Esophagus squamous epithelium (tissue), 4 donors: ENCODE data around the gene GAP43.

Experiments used
- POLR2A ChIP-seq, 4 donors: fragments of 450-650 bp; IDR thresholded peaks; one replicate each; pipeline ENCODE4 v1.6.1; 2017; ENCODE audit warnings: antibody characterized with exemption in 4 of 4, mild to moderate bottlenecking in 4 of 4, moderate library complexity in 3 of 4
- TF ChIP-seq, protein P1 (sequence below), 6 experiments: fragments of 450-650 bp in 4 of 6; fragments of 200-600 bp in 2 of 6; sonication (generic) in 2 of 6; IDR thresholded peaks; one replicate each; pipeline ENCODE4 v1.5.1; 2016 to 2019; ENCODE audit warnings: antibody characterized with exemption in 6 of 6, mild to moderate bottlenecking in 4 of 6, moderate library complexity in 4 of 6

DNA sequence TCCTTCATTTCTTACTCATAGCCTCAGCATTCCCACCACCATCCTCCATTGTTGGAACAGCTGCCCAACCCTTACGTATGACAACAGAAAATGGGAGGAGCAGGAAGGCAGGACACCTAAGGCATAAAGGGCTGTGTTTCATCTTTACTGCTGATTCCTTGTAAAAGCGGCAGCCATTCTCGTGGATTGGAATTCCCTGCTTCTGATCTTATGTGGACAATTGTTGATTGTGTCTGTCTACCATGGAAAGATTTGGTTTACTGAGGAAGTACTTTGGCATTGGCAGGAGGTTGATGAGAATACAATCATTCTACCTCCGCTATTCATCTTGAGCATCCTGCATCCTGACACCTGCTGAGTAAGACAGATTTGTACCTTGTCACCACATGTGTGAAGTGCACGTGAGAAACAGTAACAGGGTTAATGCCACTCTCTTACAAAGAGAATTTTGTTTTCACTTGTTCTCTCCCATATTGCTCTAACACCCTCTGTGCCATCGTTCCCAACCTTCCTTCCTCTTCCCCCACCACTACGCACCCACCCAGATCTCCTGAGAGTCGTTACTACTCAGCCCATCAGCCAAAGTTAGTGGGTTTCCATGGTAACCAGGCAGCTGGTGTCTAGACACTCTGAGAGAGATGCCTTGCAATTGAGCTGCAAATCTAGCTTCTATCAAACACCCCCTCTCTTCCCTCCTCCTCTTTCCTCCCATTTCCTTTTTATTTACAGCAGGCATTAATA, 75.7 kb downstream of the GAP43 start:
- TF ChIP-seq, protein P1, sequence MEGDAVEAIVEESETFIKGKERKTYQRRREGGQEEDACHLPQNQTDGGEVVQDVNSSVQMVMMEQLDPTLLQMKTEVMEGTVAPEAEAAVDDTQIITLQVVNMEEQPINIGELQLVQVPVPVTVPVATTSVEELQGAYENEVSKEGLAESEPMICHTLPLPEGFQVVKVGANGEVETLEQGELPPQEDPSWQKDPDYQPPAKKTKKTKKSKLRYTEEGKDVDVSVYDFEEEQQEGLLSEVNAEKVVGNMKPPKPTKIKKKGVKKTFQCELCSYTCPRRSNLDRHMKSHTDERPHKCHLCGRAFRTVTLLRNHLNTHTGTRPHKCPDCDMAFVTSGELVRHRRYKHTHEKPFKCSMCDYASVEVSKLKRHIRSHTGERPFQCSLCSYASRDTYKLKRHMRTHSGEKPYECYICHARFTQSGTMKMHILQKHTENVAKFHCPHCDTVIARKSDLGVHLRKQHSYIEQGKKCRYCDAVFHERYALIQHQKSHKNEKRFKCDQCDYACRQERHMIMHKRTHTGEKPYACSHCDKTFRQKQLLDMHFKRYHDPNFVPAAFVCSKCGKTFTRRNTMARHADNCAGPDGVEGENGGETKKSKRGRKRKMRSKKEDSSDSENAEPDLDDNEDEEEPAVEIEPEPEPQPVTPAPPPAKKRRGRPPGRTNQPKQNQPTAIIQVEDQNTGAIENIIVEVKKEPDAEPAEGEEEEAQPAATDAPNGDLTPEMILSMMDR (IDR thresholded peaks at IDR 0.05), result no peak
- TF ChIP-seq POLR2A (IDR thresholded peaks at IDR 0.05), result no peak
